HG03439 (cell line): Measurements from ENCODE around the gene RRP9.

Experiments
- ATAC-seq: cut with Tn5 transposase; IDR thresholded peaks from one replicate; pipeline ENCODE4 v1.9.1; 2021; ENCODE audit warnings: mild to moderate bottlenecking, moderate library complexity; ENCODE audit not compliant: unreplicated experiment

Gene RRP9

DNA sequence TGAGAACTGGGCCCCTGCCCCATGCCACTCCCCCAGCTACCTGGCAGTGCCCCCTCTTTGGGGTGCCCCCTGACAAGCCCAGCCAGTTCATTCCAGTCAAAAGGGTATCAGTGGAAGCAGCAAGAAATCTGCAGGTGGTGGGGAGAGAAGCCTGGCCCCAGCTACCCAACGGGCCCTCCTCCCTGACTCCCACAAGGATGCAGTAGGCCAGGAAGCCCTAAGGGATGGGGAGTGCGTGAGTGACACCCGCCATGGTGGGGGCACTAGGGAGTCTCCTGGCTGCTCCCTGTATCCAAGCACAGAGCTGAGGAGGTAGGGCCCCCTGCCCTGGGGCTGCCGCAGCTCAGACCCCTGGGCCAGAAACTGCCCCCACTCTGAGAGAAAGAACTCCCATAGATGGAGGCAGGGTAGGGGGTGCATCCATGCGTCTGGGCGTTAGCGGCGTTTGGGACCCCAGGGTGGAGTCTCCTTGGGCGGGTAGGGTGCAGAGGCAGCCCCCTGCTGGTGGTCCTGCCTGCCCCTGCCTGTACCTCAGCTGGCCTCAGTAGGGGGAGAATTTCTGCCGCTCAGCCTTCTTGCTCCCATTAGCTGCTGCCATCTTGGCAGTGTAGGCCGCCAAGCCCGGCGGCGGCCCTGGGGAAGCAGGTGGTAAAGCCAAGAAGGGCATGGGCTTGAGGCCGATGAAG, 16.0 kb upstream of the RRP9 start:
- no peak for ATAC-seq

DNA sequence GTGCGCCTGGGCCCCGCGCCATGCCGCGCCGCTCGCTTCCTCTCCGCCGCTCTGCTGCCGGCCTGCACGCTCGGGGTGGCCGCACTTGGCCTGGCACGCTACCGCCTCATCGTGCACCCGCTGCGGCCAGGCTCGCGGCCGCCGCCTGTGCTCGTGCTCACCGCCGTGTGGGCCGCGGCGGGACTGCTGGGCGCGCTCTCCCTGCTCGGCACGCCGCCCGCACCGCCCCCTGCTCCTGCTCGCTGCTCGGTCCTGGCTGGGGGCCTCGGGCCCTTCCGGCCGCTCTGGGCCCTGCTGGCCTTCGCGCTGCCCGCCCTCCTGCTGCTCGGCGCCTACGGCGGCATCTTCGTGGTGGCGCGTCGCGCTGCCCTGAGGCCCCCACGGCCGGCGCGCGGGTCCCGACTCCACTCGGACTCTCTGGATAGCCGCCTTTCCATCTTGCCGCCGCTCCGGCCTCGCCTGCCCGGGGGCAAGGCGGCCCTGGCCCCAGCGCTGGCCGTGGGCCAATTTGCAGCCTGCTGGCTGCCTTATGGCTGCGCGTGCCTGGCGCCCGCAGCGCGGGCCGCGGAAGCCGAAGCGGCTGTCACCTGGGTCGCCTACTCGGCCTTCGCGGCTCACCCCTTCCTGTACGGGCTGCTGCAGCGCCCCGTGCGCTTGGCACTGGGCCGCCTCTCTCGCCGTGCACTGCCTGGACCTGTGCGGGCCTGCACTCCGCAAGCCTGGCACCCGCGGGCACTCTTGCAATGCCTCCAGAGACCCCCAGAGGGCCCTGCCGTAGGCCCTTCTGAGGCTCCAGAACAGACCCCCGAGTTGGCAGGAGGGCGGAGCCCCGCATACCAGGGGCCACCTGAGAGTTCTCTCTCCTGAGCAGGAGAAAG, 14.4 kb upstream of the RRP9 start:
- no peak for ATAC-seq

DNA sequence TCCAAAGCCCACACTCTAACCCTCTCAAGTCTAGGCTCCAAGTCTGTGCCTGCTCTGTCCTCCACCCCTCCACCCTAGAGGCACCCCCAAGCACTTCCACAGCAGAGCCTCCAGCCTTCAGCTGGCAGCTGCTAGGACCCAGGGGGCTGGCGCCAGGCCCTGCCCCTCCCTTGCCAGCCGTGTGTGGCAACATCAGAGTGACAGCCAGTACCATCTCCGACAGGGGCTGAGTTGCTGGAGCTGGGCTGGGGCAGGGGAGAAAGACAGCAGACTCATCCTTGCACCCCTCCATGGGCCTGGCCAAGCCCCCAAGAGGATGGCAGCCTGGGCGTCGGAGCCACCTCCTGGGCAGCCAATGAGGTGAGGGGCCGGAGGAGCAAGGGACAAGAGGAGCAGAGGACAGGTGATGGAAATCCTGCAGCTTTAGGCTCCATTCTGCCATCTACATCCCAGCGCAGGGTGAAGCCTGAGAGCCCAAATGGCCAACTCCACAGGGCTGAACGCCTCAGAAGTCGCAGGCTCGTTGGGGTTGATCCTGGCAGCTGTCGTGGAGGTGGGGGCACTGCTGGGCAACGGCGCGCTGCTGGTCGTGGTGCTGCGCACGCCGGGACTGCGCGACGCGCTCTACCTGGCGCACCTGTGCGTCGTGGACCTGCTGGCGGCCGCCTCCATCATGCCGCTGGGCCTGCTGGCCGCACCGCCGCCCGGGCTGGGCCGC, 13.6 kb upstream of the RRP9 start, which contains the start of gene GPR62:
Gene GPR62, plus strand, starts transcription at position 207 of the 718 bp plus-strand sequence. Its CDS starts 272 bp downstream, at position 479.
- ATAC-seq = no peak

DNA sequence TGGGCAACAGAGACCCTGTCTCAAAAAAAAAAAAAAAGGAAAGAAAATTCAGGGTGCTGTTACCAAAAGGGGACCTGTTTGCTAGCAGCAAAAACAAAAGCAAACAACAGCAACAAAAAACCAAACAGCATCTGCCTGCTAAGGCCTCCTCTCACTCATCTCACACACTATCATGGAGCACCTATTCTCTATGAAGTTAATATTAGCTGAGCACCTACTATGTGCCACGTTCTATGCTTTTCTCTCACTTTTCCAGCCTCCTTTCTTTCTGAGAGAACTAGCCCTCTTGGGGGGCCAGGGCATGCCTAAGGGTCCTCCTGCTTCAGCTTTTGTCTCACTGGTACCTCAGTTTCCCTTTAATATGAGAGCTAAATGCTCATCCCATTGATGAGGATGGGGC, 13.0 kb upstream of the RRP9 start:
- ATAC-seq = no peak

DNA sequence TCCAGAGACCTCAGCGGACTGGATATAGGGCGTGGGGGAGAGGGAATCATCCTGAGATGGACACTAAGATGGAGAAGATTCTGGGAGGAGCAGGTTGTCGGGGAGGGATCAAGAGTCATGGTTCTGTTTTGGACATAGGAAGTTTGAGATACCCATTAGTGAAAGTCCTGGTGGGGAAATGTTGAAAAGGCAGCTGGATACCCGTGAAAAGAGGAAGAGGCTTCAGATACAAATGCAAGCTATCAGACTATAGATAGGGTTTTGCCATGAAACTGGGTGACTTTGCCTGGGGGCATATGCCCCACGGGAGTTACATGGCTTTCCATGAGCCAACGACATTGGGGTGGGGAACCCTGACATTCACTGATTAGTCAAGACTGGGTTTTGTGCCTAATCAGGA, 12.4 kb upstream of the RRP9 start:
- no peak for ATAC-seq

DNA sequence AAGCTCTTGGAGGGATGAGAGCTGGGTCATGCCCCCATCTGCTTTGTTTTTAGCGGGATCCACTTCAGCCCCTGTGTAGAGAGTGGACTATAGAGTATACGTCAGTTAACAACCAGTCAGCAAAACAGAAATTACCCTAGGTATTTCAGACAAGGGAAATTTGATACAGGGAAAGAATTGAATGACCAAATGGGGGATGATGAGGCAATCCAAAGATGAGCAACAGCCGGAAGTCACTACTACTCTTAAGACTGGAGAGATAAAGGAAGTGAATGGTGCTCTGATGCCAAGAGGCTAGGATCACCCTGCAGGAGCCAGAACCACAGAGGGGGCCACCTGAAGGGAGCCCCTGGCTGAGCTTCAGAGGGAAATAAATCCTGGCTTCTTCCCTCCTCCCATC, 11.7 kb upstream of the RRP9 start:
- ATAC-seq = no peak

DNA sequence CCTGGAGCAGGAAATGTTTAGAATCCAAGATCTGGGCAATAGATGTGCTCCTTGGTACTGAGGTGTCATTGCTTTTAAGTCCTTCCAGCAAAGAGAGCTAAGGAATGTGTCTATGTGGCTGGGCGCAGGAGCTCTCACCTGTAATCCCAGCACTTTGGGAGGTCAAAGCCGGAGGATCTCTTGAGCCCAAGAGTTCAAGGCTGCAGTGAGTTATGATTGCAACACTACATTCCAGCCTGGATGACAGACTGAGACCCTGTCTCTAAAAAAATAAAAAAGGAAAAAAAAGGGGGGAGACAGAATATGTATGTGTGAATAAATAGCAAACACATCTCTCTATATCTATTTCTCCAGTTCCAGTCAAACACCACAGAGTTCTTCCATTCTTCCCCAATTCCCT, 9.2 kb upstream of the RRP9 start:
- no peak for ATAC-seq

DNA sequence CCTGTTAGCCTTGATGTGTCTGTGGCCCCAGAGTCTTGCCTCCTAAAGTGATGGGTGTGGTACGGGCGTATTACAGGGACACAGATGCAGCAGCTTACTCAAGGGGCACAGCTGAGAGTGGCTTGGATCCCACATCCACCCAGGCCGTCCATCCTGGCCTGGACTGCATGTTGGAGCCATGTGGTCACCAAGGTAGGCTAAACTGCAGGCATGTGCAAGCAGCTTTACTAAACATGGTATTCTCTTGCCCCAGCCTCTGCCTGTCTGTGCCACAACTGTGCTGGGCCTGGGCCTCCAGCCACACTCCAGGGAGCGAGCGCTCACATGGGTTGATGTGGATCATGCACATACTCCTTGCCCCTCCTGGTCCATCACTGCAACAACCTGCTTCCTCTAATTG, 7.4 kb upstream of the RRP9 start:
- ATAC-seq = no peak

DNA sequence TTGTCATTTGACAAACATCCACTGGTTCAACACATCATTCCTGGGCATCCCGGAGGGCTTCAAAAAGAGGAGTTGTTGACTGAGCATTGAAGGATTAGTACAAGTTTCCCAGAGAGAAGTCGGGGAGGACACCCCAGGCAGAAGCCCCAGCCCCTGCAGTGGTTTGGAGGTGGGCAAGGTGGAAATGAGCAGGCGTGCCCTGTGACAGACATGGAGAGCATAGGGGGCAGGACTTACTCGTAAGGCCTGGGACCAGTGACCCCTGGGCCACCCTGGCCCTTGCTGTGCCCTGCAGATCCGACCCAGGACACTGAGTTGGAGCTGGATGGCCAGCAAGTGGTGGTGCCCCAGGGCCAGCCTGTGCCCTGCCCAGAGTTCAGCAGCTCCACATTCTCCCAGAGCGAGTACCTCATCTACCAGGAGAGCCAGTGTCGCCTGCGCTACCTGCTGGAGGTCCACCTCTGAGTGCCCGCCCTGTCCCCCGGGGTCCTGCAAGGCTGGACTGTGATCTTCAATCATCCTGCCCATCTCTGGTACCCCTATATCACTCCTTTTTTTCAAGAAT, 6.4 kb upstream of the RRP9 start:
- no peak for ATAC-seq

DNA sequence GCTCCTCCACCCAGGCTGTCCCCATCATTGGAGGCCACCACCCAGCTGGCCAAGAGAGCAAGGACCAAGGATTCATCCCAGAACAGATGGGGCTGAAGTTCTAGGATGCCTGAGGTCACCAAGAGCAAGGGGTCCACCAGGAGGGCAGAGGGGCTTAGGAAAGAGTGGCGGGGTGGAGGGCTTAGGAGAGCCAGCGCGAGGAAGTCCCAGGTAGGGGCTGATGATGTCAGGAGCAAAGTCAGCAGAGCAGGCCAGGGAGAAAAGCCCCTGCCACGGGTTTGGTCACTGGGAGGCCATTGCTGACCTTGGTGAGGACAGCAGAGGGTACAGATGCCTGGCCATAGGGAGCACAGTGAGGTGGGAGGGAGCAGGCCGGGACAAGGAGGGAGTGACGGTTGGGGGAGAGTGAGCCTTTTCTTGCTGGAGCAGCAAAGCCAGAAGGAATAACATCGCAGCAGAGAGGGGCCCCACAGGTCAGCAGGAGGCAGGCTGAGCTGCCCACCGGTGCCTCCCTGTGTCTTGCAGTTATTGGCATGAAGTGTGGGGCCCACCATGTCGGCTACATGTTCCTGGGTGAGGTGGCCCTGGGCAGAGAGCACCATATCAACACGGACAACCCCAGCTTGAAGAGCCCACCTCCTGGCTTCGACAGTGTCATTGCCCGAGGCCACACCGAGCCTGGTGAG, 5.7 kb upstream of the RRP9 start:
- ATAC-seq = no peak

DNA sequence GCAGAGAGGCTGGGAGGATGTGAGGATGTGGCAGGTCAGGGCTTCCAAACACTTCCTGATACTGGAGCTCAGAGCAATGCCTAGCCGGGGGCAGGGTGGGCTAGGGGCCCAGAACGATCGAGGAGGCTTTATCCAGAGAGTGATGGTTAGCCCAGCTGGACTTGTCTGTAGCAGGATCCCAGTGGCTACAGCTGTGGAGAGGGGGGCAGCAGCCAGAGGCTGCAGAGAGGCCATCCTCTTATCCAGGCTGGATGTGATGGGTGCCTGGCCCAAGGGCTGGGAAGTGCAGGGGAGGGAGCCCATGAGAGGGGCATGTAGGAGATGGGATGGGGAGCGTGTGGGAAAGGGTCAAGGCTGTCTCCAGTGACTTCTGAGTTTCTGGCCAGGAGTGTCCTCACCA, 5.1 kb upstream of the RRP9 start:
- no peak for ATAC-seq

DNA sequence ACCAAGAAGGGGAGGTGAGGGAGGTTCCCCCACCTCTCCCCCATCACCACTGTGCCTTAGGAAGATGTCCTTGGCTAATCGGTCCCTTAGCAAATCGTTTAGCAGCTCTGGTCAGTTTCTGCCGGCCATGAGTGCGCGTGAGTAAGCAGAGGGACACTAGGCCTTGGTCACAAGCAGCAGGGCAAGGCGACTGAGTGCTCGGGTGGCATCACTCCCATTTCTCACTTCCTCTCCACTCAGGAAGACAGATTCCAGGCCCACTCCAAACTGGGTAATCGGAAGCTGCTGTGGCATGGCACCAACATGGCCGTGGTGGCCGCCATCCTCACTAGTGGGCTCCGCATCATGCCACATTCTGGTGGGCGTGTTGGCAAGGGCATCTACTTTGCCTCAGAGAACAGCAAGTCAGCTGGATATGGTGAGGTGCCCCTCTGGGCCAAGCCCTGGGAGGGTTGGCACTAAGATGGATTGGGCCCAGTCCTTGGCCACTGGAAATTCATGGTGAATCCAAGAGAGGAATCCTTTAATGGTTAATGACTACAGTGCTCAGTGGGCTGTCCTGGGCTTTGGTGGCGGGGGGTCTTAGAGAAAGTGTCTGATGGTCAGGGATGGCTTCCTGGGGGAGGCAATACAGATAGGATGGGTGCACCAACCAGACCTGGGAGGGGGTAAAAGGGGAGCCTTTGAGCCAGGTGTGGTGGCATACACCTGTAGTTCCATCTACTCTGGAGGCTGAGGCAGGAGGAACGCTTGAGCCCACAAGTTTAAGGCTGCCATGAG, 4.4 kb upstream of the RRP9 start:
- ATAC-seq = no peak

DNA sequence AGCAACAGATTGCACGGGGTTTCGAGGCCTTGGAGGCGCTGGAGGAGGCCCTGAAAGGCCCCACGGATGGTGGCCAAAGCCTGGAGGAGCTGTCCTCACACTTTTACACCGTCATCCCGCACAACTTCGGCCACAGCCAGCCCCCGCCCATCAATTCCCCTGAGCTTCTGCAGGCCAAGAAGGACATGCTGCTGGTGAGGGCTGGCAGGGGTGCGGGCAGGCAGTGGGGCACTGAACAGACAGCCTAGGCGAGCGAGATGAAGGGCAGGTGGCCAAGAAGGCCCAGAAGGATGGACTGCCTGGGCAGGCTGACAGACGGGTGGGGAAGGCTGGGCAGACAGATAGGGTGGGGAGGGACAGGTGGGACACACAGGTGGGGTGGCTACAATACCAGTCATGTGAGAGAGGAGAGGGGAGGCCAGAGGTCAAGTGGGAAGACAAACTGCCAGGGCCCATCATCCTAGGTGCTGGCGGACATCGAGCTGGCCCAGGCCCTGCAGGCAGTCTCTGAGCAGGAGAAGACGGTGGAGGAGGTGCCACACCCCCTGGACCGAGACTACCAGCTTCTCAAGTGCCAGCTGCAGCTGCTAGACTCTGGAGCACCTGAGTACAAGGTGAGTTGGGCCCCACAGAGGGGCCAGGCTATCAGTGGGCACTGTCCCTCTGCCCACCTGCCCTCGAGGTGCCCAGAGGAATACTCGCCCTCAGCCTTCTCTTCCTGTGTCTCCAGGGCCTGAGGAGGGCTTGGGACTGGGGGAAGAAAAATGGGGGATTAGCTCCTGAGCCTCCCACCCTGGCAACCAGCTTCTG, 3.5 kb upstream of the RRP9 start:
- no peak for ATAC-seq

DNA sequence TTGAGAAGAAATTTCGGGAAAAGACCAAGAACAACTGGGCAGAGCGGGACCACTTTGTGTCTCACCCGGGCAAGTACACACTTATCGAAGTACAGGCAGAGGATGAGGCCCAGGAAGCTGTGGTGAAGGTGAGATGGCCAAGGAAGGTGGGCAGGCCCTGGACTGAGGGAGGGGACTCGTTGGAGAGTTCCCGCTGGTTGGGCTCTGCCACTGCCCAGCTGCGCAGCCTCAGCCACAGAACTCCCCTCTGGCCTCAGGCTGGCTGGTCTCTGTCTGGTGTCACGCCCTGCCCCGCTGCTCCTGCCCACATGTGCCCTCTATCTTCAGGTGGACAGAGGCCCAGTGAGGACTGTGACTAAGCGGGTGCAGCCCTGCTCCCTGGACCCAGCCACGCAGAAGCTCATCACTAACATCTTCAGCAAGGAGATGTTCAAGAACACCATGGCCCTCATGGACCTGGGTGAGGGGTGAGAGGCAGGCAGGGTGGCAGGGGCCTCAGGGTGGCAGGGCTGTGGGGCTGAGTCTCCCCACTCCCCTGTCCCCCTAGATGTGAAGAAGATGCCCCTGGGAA, 2.8 kb upstream of the RRP9 start:
- ATAC-seq = no peak

DNA sequence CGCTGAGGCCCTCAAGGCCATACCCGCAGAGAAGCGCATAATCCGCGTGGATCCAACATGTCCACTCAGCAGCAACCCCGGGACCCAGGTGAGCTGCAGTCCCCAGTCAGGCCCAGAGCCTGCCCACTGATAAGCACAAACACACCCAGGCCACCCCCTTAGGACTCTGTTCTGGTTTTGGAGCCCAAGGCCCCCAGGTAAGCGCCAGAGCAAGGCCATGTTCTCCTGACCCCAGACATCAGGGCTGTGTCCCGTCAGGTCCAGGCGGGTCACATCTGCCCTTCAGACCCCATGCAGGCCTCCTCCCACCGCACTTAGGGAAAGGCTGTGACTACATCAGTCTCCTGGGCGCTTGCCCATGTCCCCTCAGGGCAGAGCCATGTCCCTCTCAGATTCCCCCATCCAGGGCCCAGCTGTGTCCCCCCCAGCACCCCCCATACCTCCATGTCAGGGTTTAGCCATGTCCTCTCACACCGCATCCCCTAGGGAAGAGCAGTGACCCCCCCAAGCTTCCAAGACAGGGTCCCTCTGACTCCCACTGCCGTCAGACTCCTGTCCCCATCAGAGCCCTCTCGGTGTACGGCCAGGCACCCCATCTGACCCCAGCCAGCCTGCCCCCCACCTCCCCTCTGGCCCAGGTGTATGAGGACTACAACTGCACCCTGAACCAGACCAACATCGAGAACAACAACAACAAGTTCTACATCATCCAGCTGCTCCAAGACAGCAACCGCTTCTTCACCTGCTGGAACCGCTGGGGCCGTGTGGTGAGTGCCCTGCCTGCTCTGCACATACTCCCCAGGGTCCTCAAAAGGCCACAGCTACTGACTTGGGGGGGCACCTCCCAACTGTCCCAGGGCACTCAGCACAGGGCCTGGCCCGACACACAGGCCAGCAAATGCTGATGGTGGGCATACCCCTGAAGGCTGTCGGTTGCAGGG, 2.0 kb upstream of the RRP9 start:
- ATAC-seq = no peak

DNA sequence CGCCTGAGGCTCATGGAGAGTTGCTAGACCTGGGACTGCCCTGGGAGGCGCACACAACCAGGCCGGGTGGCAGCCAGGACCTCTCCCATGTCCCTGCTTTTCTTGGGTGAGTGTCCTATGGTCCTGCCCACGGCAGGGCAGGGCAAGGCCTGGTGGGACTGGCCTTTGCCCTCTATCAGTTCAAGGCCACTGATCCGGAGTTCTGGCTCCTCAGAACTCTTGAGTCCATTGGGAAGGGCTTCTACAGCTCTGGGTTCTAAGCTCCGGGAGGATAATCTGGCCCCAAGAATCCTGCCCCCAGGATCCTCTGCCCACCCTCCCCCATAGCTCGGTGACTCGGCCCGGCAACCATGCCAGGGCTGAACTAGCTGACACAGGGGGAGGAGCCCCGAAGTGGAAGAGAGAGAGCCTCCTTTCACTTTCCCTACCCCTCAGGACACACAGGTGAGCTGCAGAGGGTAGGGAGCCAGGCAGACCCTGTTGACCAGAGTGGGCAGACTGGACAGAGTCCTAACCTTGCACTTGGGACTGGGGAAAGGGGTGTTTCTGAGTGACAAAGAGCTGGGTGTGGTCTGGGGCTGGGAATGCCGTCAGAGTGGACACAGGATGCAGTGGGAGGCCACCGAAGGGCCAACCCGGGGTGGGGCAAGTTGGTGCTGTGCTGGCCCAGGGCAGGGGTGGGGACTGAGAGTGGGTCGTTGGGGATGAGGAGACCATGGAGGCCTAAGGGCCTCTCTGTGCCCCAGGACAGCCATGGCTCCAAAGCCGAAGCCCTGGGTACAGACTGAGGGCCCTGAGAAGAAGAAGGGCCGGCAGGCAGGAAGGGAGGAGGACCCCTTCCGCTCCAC, 1.1 kb upstream of the RRP9 start:
- peak; percentile 2 for ATAC-seq

DNA sequence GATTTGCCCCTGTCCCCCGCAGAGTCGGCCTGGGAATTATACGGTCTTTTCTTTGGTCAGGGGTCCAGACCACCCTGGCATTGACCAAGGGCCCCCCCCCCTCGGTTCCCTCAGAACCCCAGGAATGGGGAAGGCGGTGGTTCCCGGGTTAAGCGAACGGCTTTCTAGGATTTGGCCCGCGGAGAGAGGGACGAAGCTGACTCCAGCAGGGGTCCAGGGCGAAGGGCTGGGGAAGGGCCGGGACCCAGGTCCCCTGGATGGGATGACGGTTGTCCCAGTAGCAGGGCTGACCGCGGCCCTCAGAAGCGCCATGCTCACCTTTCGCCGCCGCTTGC, 274 bp downstream of the RRP9 start:
- ATAC-seq = no peak
